GM03348 (cell line): Measurements from ENCODE around the gene GRM5.
A peak's percentile ranks its signal among the peaks of the same experiment; 100 is the strongest.

Source experiments
- DNase-seq: peaks from one replicate; pipeline ENCODE4 v3.0.0; 2012; ENCODE audit warnings: low spot score

The GRM5 gene

GRCh38 chr11:88618327-88619070 lies 447.3 kb downstream of the GRM5 start:
- no peak for DNase-seq

- DNase-seq = no peak
Observed at GRCh38 chr11:88617226-88617625, 448.6 kb downstream of the GRM5 start.

GRCh38 chr11:88604260-88604659 lies 461.5 kb downstream of the GRM5 start:
- peak; percentile 60 for DNase-seq

GRCh38 chr11:88603091-88603867 lies 462.5 kb downstream of the GRM5 start:
- DNase-seq = peak; percentile 25

GRCh38 chr11:88597387-88597786 lies 468.4 kb downstream of the GRM5 start:
- DNase-seq = no peak

- DNase-seq = no peak
Observed at GRCh38 chr11:88596786-88597185, 469.0 kb downstream of the GRM5 start.

GRCh38 chr11:88594274-88594950 lies 471.4 kb downstream of the GRM5 start:
- no peak for DNase-seq

- no peak for DNase-seq
Observed at GRCh38 chr11:88590361-88590760, 475.4 kb downstream of the GRM5 start.

- no peak for DNase-seq
Observed at GRCh38 chr11:88583251-88583650, 482.5 kb downstream of the GRM5 start.

- no peak for DNase-seq
Observed at GRCh38 chr11:88579466-88579865, 486.3 kb downstream of the GRM5 start.

GRCh38 chr11:88576741-88577140 lies 489.0 kb downstream of the GRM5 start:
- DNase-seq = no peak

GRCh38 chr11:88575916-88576315 lies 489.9 kb downstream of the GRM5 start:
- DNase-seq = no peak

- peak; percentile 5 for DNase-seq
Observed at GRCh38 chr11:88569342-88569741, 496.4 kb downstream of the GRM5 start.

GRCh38 chr11:88555829-88556202 lies 510.0 kb downstream of the GRM5 start:
- DNase-seq = peak; percentile 37

- peak; percentile 69 for DNase-seq
Observed at GRCh38 chr11:88555018-88555828, 510.6 kb downstream of the GRM5 start.

GRCh38 chr11:88553204-88553603 lies 512.6 kb downstream of the GRM5 start:
- DNase-seq = peak; percentile 3

- DNase-seq = peak; percentile 32
Observed at GRCh38 chr11:88552379-88553062, 513.3 kb downstream of the GRM5 start.

GRCh38 chr11:88544656-88545280 lies 521.0 kb downstream of the GRM5 start:
- DNase-seq = peak; percentile 42

- DNase-seq = peak; percentile 82
Observed at GRCh38 chr11:88543902-88544655, 521.7 kb downstream of the GRM5 start.

GRCh38 chr11:88541006-88541405 lies 524.8 kb downstream of the GRM5 start:
- no peak for DNase-seq
